Measurements from ENCODE around the gene ABCG1.

Gene ABCG1

DNA sequence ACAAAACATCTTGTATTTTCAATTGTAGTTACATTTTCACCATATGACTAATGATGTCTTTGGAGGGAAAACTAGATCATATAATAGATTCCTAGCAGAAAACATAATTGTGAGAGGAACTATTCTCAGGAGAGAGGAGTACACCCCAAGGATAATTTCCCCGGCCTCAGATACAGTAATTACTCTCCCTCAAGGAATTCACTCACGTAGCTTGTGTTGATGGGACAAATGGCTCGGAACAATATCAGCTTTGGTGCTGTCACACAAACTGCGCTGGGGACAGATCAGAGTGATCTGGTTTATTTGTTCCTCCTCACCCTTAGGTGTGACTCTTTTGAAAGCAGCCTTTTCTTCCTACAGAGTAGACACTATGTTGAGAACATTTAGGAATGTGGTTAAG lies 11.2 kb downstream of the ABCG1 start:
- Histone ChIP-seq H3K4me3 (ENCODE audit: low read depth in 1 of 2, low read length in 2 of 2) (no peak overlapping the region), H3K4me1 (ENCODE audit: insufficient read depth, low read length) (peaks cover 65% of the 10 kb centered on the region), H3K9ac (ENCODE audit: low read length) (no peak overlapping the region), H3K27ac (ENCODE audit: low read depth, low read length) (no peak overlapping the region), H3K36me3 (ENCODE audit: insufficient read depth, low read length) (peaks cover 18% of the 10 kb centered on the region), H3K9me3 (ENCODE audit: low read length) (no peaks in the 10 kb centered on the region), H3K27me3 (ENCODE audit: control insufficient read depth in 1 of 2, insufficient read depth in 2 of 2, low read length in 2 of 2) (no peaks in the 10 kb centered on the region)

GRCh38 chr21:42230636-42231035 lies 11.7 kb downstream of the ABCG1 start:
- no peaks in the 10 kb centered on the region for H3K27me3 ChIP-seq (ENCODE audit: control insufficient read depth in 1 of 2, insufficient read depth in 2 of 2, low read length in 2 of 2)
- H3K27ac ChIP-seq (ENCODE audit: low read depth, low read length), result no peak overlapping the region
- no peak overlapping the region for H3K9ac ChIP-seq (ENCODE audit: low read length)
- peaks cover 69% of the 10 kb centered on the region for H3K4me1 ChIP-seq (ENCODE audit: insufficient read depth, low read length)
- H3K36me3 ChIP-seq (ENCODE audit: insufficient read depth, low read length), result peaks cover 15% of the 10 kb centered on the region
- H3K9me3 ChIP-seq (ENCODE audit: low read length), result no peaks in the 10 kb centered on the region
- H3K4me3 ChIP-seq (ENCODE audit: low read depth in 1 of 2, low read length in 2 of 2), result no peak overlapping the region

DNA sequence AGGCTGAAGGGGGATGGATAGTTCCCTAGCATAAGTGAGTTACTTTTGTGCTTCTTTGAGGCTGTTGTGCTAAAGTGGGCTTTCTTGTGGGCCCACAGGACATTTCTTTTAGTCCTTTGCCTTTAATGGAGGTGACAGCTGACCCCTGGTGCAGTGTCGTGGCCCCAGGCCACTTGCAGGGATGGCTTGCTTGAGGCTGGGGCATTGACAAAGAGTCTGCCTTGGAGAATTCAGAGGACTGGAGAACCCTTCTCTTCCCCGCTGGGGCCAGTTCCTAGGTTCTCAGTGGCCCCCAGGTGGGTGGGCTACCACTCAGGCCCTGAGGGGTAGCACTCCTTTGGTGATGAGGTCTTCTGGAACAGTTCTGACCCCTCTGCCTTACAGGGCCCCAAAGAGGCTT lies 12.8 kb downstream of the ABCG1 start:
- no peaks in the 10 kb centered on the region for H3K9me3 ChIP-seq (ENCODE audit: low read length)
- peaks cover 81% of the 10 kb centered on the region for H3K4me1 ChIP-seq (ENCODE audit: insufficient read depth, low read length)
- no peak overlapping the region for H3K9ac ChIP-seq (ENCODE audit: low read length)
- no peak overlapping the region for H3K4me3 ChIP-seq (ENCODE audit: low read depth in 1 of 2, low read length in 2 of 2)
- no peaks in the 10 kb centered on the region for H3K27me3 ChIP-seq (ENCODE audit: control insufficient read depth in 1 of 2, insufficient read depth in 2 of 2, low read length in 2 of 2)
- H3K36me3 ChIP-seq (ENCODE audit: insufficient read depth, low read length), result peaks cover 4% of the 10 kb centered on the region
- H3K27ac ChIP-seq (ENCODE audit: low read depth, low read length), result peak overlapping the region; percentile 50

GRCh38 chr21:42232176-42232825 lies 13.4 kb downstream of the ABCG1 start:
- no peak overlapping the region for H3K4me3 ChIP-seq (ENCODE audit: low read depth in 1 of 2, low read length in 2 of 2)
- H3K36me3 ChIP-seq (ENCODE audit: insufficient read depth, low read length), result no peaks in the 10 kb centered on the region
- peaks cover 82% of the 10 kb centered on the region for H3K4me1 ChIP-seq (ENCODE audit: insufficient read depth, low read length)
- no peaks in the 10 kb centered on the region for H3K27me3 ChIP-seq (ENCODE audit: control insufficient read depth in 1 of 2, insufficient read depth in 2 of 2, low read length in 2 of 2)
- peak overlapping the region; percentile 96 for H3K27ac ChIP-seq (ENCODE audit: low read depth, low read length)
- H3K9me3 ChIP-seq (ENCODE audit: low read length), result no peaks in the 10 kb centered on the region
- no peak overlapping the region for H3K9ac ChIP-seq (ENCODE audit: low read length)

DNA sequence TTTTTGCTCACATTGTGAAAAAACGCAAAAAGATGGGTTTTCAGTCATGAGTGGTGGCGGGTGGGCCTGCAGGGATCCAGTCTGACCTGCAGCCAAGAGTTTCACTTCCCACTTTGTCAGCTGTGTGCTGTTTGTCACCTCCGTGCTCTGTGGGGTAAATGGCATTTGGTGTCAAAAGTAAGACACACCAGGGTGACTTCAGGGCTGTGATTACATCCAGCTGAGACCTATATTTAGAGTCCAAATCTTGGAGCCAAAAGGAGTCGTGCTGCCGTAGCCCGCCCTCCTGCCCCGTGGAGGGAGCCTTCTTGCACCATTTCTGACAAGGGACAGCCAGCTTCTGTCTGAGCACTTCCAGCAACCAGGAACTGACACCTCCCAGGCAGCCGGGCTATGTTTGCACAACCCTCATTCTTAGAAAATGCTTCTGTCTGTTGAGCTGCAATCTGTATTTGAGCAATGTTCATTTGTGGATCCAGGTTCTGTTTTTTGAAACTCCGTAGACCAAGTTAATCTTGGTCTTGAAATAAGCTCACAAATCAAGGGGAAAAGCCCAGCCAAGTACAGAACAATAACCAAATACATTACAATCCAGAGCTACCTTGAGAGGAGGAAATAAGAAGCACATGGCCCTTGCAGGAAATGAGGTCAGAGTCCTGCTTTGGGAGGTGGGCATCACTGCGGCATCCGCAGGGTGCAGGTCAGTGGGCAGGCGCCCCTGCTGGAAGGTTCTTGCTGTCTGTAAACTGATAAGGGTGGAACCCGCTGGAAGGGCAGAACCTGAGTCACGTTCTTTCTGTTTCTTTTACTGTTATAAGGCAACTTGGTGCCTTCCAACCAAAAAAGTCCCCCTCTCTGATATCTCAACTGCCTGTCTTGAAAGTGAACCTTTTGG lies 14.4 kb downstream of the ABCG1 start:
- Histone ChIP-seq H3K9me3 (ENCODE audit: low read length) (no peaks in the 10 kb centered on the region), H3K4me1 (ENCODE audit: insufficient read depth, low read length) (peaks cover 82% of the 10 kb centered on the region), H3K9ac (ENCODE audit: low read length) (peak overlapping the region; percentile 35), H3K27me3 (ENCODE audit: control insufficient read depth in 1 of 2, insufficient read depth in 2 of 2, low read length in 2 of 2) (no peaks in the 10 kb centered on the region), H3K4me3 (ENCODE audit: low read depth in 1 of 2, low read length in 2 of 2) (peak overlapping the region; percentile 9 to 73), H3K36me3 (ENCODE audit: insufficient read depth, low read length) (no peaks in the 10 kb centered on the region), H3K27ac (ENCODE audit: low read depth, low read length) (peak overlapping the region; percentile 96)

DNA sequence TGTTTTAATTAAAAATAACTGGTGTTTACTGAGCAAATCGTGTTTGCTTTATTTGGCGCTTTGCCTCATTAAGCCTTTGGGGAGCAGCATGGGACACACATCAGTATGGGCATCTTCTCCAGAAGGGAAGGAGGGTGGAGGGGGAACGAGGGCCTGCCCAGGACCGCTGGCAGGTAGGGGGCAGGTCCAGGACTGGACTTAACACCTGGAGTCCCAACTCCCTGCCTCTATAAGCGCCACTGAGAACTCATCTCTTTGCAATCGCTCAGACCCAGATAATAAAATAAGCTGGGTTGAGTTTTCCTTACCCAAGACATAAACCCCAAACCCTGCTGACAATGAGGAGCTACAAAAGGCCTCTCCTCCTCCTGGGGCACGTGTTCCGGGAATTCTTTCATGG lies 15.1 kb downstream of the ABCG1 start:
- Histone ChIP-seq H3K36me3 (ENCODE audit: insufficient read depth, low read length) (no peaks in the 10 kb centered on the region), H3K9ac (ENCODE audit: low read length) (peak overlapping the region; percentile 35), H3K27ac (ENCODE audit: low read depth, low read length) (peak overlapping the region; percentile 96), H3K4me3 (ENCODE audit: low read depth in 1 of 2, low read length in 2 of 2) (peak overlapping the region; percentile 7 to 73), H3K27me3 (ENCODE audit: control insufficient read depth in 1 of 2, insufficient read depth in 2 of 2, low read length in 2 of 2) (no peaks in the 10 kb centered on the region), H3K9me3 (ENCODE audit: low read length) (no peaks in the 10 kb centered on the region), H3K4me1 (ENCODE audit: insufficient read depth, low read length) (peaks cover 81% of the 10 kb centered on the region)

DNA sequence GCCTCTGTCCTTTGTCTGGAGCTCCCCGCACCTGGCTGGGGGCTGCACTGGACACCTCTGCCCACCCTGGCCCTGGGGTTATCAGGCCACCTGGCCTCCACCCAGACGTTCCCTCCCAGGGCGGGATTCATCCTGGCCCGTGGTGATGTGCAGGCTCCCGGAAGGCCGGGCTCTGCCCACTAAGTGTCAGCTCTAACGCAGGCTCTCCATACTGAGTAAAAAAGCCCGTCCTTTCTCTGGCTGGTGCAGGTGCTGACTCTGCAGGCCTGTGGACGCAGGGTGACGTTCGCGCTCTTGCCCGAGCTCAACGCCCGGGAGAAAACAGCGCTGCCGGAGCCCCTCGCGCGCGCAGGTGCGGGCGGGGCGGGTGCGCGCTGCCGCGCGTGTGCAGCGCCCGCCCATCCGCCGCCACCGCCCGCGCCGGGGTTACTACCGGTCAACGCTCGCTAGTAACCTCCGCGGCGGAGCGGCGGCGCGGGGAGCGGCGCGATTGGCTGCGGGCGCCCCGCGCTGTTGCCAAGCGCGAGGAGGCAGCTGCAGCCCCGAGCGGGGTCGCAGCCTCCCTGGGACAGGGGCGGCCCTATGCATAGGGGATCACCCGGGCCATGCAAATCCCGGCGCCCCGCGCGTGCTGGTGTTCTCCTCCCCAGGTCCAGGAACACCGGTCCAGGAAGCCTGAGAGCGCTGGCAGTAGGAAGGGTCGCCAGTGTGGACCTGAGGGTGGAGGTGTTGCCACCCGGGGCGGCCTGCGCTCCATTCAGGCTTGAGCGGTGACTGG lies 15.7 kb downstream of the ABCG1 start:
- Histone ChIP-seq H3K4me1 (ENCODE audit: insufficient read depth, low read length) (peaks cover 77% of the 10 kb centered on the region), H3K9ac (ENCODE audit: low read length) (peak overlapping the region; percentile 35)

GRCh38 chr21:42235593-42235992 lies 16.7 kb downstream of the ABCG1 start:
- H3K36me3 ChIP-seq (ENCODE audit: insufficient read depth, low read length), result no peaks in the 10 kb centered on the region
- peaks cover 77% of the 10 kb centered on the region for H3K4me1 ChIP-seq (ENCODE audit: insufficient read depth, low read length)
- no peak overlapping the region for H3K9ac ChIP-seq (ENCODE audit: low read length)
- peak overlapping the region; percentile 82 for H3K27ac ChIP-seq (ENCODE audit: low read depth, low read length)
- peak overlapping the region in 1 of 2 donors; percentile 73 for H3K4me3 ChIP-seq (ENCODE audit: low read depth in 1 of 2, low read length in 2 of 2)
- H3K27me3 ChIP-seq (ENCODE audit: control insufficient read depth in 1 of 2, insufficient read depth in 2 of 2, low read length in 2 of 2), result no peaks in the 10 kb centered on the region
- no peaks in the 10 kb centered on the region for H3K9me3 ChIP-seq (ENCODE audit: low read length)

More for the DNA sequence above, 15.7 kb downstream of the ABCG1 start:
- H3K4me3 ChIP-seq (ENCODE audit: low read depth in 1 of 2, low read length in 2 of 2), result peak overlapping the region; percentile 69 to 73
- H3K27me3 ChIP-seq (ENCODE audit: control insufficient read depth in 1 of 2, insufficient read depth in 2 of 2, low read length in 2 of 2), result no peaks in the 10 kb centered on the region
- H3K36me3 ChIP-seq (ENCODE audit: insufficient read depth, low read length), result no peaks in the 10 kb centered on the region
- H3K9me3 ChIP-seq (ENCODE audit: low read length), result no peaks in the 10 kb centered on the region
- peak overlapping the region; percentile 96 for H3K27ac ChIP-seq (ENCODE audit: low read depth, low read length)

DNA sequence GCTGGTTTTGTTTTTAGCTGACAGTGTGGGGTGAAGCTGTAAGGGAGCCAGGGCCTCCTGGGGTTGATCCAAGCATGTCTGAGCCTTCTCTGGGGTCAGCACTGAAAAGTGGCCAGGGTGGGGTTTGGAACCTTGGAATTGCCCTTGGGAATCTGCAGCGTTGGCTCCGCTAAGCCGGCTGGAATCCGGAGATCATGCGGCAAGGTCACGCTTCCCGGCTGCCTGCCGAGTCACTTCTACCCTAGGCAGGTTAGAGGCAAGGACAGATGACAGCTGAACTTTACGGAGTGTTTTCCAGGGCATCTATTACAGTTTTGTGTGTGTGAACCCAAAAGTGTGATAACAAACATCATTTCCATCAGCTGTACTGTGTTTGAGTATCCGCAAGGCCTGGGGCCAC lies 17.1 kb downstream of the ABCG1 start:
- peaks cover 74% of the 10 kb centered on the region for H3K4me1 ChIP-seq (ENCODE audit: insufficient read depth, low read length)
- no peaks in the 10 kb centered on the region for H3K9me3 ChIP-seq (ENCODE audit: low read length)
- no peaks in the 10 kb centered on the region for H3K27me3 ChIP-seq (ENCODE audit: control insufficient read depth in 1 of 2, insufficient read depth in 2 of 2, low read length in 2 of 2)
- H3K9ac ChIP-seq (ENCODE audit: low read length), result no peak overlapping the region
- no peak overlapping the region for H3K4me3 ChIP-seq (ENCODE audit: low read depth in 1 of 2, low read length in 2 of 2)
- no peak overlapping the region for H3K27ac ChIP-seq (ENCODE audit: low read depth, low read length)
- H3K36me3 ChIP-seq (ENCODE audit: insufficient read depth, low read length), result no peaks in the 10 kb centered on the region

- no peaks in the 10 kb centered on the region for H3K27me3 ChIP-seq (ENCODE audit: control insufficient read depth in 1 of 2, insufficient read depth in 2 of 2, low read length in 2 of 2)
- H3K27ac ChIP-seq (ENCODE audit: low read depth, low read length), result no peak overlapping the region
- H3K36me3 ChIP-seq (ENCODE audit: insufficient read depth, low read length), result no peaks in the 10 kb centered on the region
- H3K9ac ChIP-seq (ENCODE audit: low read length), result no peak overlapping the region
- H3K4me3 ChIP-seq (ENCODE audit: low read depth in 1 of 2, low read length in 2 of 2), result no peak overlapping the region
- no peaks in the 10 kb centered on the region for H3K9me3 ChIP-seq (ENCODE audit: low read length)
- peaks cover 67% of the 10 kb centered on the region for H3K4me1 ChIP-seq (ENCODE audit: insufficient read depth, low read length)
Measured at GRCh38 chr21:42236693-42237092, 17.8 kb downstream of the ABCG1 start.

DNA sequence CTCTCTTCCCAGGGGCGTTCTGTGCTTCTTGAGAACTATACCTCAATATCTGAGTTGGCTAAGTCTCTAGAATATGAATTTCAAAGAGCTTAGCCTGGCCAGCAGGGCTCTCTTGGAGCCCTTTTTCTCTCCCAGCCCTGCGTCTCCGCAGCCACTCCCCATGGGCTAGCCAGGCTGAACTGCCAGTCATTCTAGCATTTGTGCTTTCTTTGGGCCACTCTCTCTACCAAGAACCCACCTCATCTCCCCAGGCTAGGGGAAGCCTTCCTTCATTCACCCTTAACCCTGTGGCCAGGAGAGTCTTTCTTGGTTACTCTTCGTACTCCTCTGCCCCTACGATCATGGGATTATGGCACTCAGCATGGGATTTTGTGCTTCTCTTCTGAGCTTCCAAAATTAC lies 18.2 kb downstream of the ABCG1 start:
- Histone ChIP-seq H3K27me3 (ENCODE audit: control insufficient read depth in 1 of 2, insufficient read depth in 2 of 2, low read length in 2 of 2) (no peaks in the 10 kb centered on the region), H3K27ac (ENCODE audit: low read depth, low read length) (peak overlapping the region; percentile 59), H3K9ac (ENCODE audit: low read length) (no peak overlapping the region), H3K9me3 (ENCODE audit: low read length) (no peaks in the 10 kb centered on the region), H3K36me3 (ENCODE audit: insufficient read depth, low read length) (no peaks in the 10 kb centered on the region), H3K4me3 (ENCODE audit: low read depth in 1 of 2, low read length in 2 of 2) (no peak overlapping the region), H3K4me1 (ENCODE audit: insufficient read depth, low read length) (peaks cover 62% of the 10 kb centered on the region)

Data from muscle layer of colon (tissue), 2 donors.